ENCODE results near the gene NR2C1.

- TF ChIP-seq CTCF (conservative IDR thresholded peaks at IDR 0.05 in 1 of 2, IDR thresholded peaks at IDR 0.05 in 1 of 2; ENCODE audit: extremely low read depth in 1 of 2, insufficient read depth in 1 of 2, low read depth in 1 of 2, low read length in 2 of 2) (no peak), EZH2 (IDR thresholded peaks at IDR 0.05; ENCODE audit: borderline replicate concordance, low read length) (no peak)
Measured at GRCh38 chr12:95096852-95097251, 23.4 kb upstream of the NR2C1 start.

All from mammary epithelial cell (primary cell).